HepG2 (cell line): Measurements from ENCODE around the gene ORC2. TPM values are rescaled to one million over a fixed set of nuclear protein-coding genes. Genes with fewer than 3 reads are reported as not detected.

Experiments used
- ASH2L ChIP-seq: fragments of 300-600, 200-600 bp; sonication (generic); IDR thresholded peaks from 2 replicates; pipeline ENCODE4 v1.7.0; 2017; ENCODE audit warnings: low read depth, mild to moderate bottlenecking, moderate library complexity, mixed read lengths, low read length; ENCODE audit not compliant: insufficient read length
- BHLHE40 ChIP-seq: IDR thresholded peaks from 2 replicates; pipeline ENCODE4 v1.6.1; 2011; ENCODE audit warnings: low read length, improper control_type of control experiment
- ETV5 ChIP-seq: IDR thresholded peaks from 2 replicates; pipeline ENCODE4 v1.6.1; 2018; ENCODE audit warnings: missing biosample characterization, missing genetic modification reagents, inconsistent platforms, borderline replicate concordance
- FOXO4 ChIP-seq: sonication (generic); formaldehyde crosslinking; conservative IDR thresholded peaks from 2 replicates; pipeline ENCODE4 v1.8.1; 2023; ENCODE audit warnings: missing genetic modification reagents
- HIC2 ChIP-seq: sonication (generic); formaldehyde crosslinking; IDR thresholded peaks from 2 replicates; pipeline ENCODE4 v1.9.0; 2022; ENCODE audit warnings: low read depth, missing genetic modification reagents
- MXD4 ChIP-seq: IDR thresholded peaks from 2 replicates; pipeline ENCODE4 v1.6.1; 2016; ENCODE audit warnings: mild to moderate bottlenecking, missing biosample characterization, missing genetic modification reagents
- NONO ChIP-seq, 2 experiments: fragments of 450-650 bp in 1 of 2; sonication (generic) in 1 of 2; formaldehyde crosslinking in 1 of 2; IDR thresholded peaks in 1 of 2; conservative IDR thresholded peaks in 1 of 2; 2 replicates each; pipeline versions ENCODE4 v1.6.1 to v1.8.0; 2017 to 2022; ENCODE audit warnings: mild to moderate bottlenecking in 1 of 2, missing genetic modification reagents in 1 of 2, moderate library complexity in 1 of 2
- SMYD3 ChIP-seq: sonication (generic); formaldehyde crosslinking; IDR thresholded peaks from 2 replicates; pipeline ENCODE4 v1.8.1; 2023; ENCODE audit warnings: mild to moderate bottlenecking, missing genetic modification reagents
- TBX2 ChIP-seq: sonication (generic); formaldehyde crosslinking; IDR thresholded peaks from 2 replicates; pipeline ENCODE4 v1.5.0; 2020; ENCODE audit warnings: missing genetic modification reagents, mild to moderate bottlenecking, borderline replicate concordance
- ZBTB38 ChIP-seq: sonication (generic); formaldehyde crosslinking; IDR thresholded peaks from 2 replicates; pipeline ENCODE4 v1.5.1; 2020; ENCODE audit warnings: mild to moderate bottlenecking, missing genetic modification reagents
- ZFP1 ChIP-seq: IDR thresholded peaks from 2 replicates; pipeline ENCODE4 v1.6.1; 2016
- ZNF543 ChIP-seq: sonication (generic); formaldehyde crosslinking; IDR thresholded peaks from 2 replicates; pipeline ENCODE4 v1.4.0; 2020; ENCODE audit warnings: mild to moderate bottlenecking, missing genetic modification reagents
- ZNF569 ChIP-seq: sonication (generic); formaldehyde crosslinking; IDR thresholded peaks from 2 replicates; pipeline ENCODE4 v1.5.0; 2020; ENCODE audit warnings: mild to moderate bottlenecking, missing genetic modification reagents, moderate library complexity, borderline replicate concordance
- ZNF607 ChIP-seq: sonication (generic); formaldehyde crosslinking; IDR thresholded peaks from 2 replicates; pipeline ENCODE4 v1.5.1; 2020; ENCODE audit warnings: missing genetic modification reagents, mild to moderate bottlenecking, borderline replicate concordance
- ZNF691 ChIP-seq: sonication (generic); formaldehyde crosslinking; IDR thresholded peaks from 2 replicates; pipeline ENCODE4 v1.4.0; 2020; ENCODE audit warnings: missing genetic modification reagents, low read depth, mild to moderate bottlenecking, borderline replicate concordance
- ZNF777 ChIP-seq: sonication (generic); formaldehyde crosslinking; IDR thresholded peaks from 2 replicates; pipeline ENCODE4 v1.4.0; 2020; ENCODE audit warnings: missing genetic modification reagents
- polyA plus RNA-seq, 8 experiments: library from polyadenylated mRNA; depleted of rRNA in 3 of 8; stranded (reverse) in 7 of 8; unstranded in 1 of 8; fragments of >200 nt; fragmentation: Illumina TruSeq in 4 of 8; extraction: Trizol in 4 of 8; gene quantifications; 2 replicates each; pipeline versions ENCODE4 v1.2.1 to v1.2.3, GENCODE V29; 2011 to 2016; ENCODE audit warnings: low read depth in 4 of 8, missing spikeins in 1 of 8, mixed read lengths in 1 of 8; ENCODE audit not compliant: insufficient read depth in 1 of 8
- total RNA-seq, 5 experiments: library from RNA; depleted of rRNA; stranded (reverse); fragments of >200 nt; fragmentation: Illumina TruSeq; extraction: Trizol; gene quantifications; 2 replicates each; pipeline ENCODE4 v1.2.3, GENCODE V29; 2016; ENCODE audit warnings: low read depth in 1 of 5
- TF ChIP-seq, protein P1 (sequence below): sonication (generic); formaldehyde crosslinking; IDR thresholded peaks from 2 replicates; pipeline ENCODE4 v1.8.0; 2022; ENCODE audit warnings: missing genetic modification reagents, mild to moderate bottlenecking, borderline replicate concordance
- TF ChIP-seq, protein P2 (sequence below): conservative IDR thresholded peaks from 2 replicates; pipeline ENCODE4 v1.6.1; 2018; ENCODE audit warnings: missing genetic modification reagents
- TF ChIP-seq, protein P3 (sequence below): sonication (generic); formaldehyde crosslinking; IDR thresholded peaks from 2 replicates; pipeline ENCODE4 v1.4.0; 2020; ENCODE audit warnings: missing genetic modification reagents

The ORC2 gene
- total and polyA plus RNA-seq, 2 of the 13 experiments (the other 11 are each of a cell fraction or from before 2014, with no cell fraction given) = 19.3 to 73.5 TPM

- TF ChIP-seq HIC2 (CRISPR knock-in tag) = peak; percentile 84
- TF ChIP-seq ZNF569 (CRISPR knock-in tag) = peak; percentile 97; the same call in 1 of the 2 replicates
- TF ChIP-seq SMYD3 (CRISPR knock-in tag) = peak; percentile 79; the same call in 1 of the 2 replicates
- TF ChIP-seq TBX2 (CRISPR knock-in tag) = peak; percentile 96
- TF ChIP-seq ZFP1 (CRISPR knock-in tag) = peak; percentile 74
- TF ChIP-seq ASH2L = peak; percentile 95
- TF ChIP-seq FOXO4 (CRISPR knock-in tag) = 0 out of 2 replicates have a peak, but pooled peaks have one; percentile 39
- peak; percentile 85 for TF ChIP-seq ETV5 (CRISPR knock-in tag)
- TF ChIP-seq, protein P1, sequence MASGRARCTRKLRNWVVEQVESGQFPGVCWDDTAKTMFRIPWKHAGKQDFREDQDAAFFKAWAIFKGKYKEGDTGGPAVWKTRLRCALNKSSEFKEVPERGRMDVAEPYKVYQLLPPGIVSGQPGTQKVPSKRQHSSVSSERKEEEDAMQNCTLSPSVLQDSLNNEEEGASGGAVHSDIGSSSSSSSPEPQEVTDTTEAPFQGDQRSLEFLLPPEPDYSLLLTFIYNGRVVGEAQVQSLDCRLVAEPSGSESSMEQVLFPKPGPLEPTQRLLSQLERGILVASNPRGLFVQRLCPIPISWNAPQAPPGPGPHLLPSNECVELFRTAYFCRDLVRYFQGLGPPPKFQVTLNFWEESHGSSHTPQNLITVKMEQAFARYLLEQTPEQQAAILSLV = peak; percentile 86; the same call in 1 of the 2 replicates
- TF ChIP-seq ZNF777 (CRISPR knock-in tag) = peak; percentile 55; the same call in 1 of the 2 replicates
- TF ChIP-seq, protein P2, sequence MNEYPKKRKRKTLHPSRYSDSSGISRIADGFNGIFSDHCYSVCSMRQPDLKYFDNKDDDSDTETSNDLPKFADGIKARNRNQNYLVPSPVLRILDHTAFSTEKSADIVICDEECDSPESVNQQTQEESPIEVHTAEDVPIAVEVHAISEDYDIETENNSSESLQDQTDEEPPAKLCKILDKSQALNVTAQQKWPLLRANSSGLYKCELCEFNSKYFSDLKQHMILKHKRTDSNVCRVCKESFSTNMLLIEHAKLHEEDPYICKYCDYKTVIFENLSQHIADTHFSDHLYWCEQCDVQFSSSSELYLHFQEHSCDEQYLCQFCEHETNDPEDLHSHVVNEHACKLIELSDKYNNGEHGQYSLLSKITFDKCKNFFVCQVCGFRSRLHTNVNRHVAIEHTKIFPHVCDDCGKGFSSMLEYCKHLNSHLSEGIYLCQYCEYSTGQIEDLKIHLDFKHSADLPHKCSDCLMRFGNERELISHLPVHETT (CRISPR knock-in tag) = peak; percentile 97
- TF ChIP-seq, protein P3, sequence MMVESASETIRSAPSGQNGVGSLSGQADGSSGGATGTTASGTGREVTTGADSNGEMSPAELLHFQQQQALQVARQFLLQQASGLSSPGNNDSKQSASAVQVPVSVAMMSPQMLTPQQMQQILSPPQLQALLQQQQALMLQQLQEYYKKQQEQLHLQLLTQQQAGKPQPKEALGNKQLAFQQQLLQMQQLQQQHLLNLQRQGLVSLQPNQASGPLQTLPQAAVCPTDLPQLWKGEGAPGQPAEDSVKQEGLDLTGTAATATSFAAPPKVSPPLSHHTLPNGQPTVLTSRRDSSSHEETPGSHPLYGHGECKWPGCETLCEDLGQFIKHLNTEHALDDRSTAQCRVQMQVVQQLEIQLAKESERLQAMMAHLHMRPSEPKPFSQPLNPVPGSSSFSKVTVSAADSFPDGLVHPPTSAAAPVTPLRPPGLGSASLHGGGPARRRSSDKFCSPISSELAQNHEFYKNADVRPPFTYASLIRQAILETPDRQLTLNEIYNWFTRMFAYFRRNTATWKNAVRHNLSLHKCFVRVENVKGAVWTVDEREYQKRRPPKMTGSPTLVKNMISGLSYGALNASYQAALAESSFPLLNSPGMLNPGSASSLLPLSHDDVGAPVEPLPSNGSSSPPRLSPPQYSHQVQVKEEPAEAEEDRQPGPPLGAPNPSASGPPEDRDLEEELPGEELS (CRISPR knock-in tag) = peak; percentile 32
- peak; percentile 68; the same call in 1 of the 2 replicates for TF ChIP-seq MXD4 (CRISPR knock-in tag)
- TF ChIP-seq ZNF543 (CRISPR knock-in tag) = peak; percentile 84; the same call in 1 of the 2 replicates
- peak; percentile 97; the same call in 1 of the 2 replicates for TF ChIP-seq ZNF607 (CRISPR knock-in tag)
- TF ChIP-seq ZNF691 = peak; percentile 34; the same call in 1 of the 2 replicates
- peak; percentile 89 for TF ChIP-seq ZBTB38 (CRISPR knock-in tag)
- TF ChIP-seq NONO (IDR thresholded peaks at IDR 0.05) = no peak
- TF ChIP-seq NONO (CRISPR knock-in tag; conservative IDR thresholded peaks at IDR 0.05) = peak; percentile 97
- 0 out of 2 replicates have a peak, but pooled peaks have one; percentile 11 for TF ChIP-seq BHLHE40
Observed at GRCh38 chr2:200963124-200963917, at the start of gene ORC2 (continued).
